Measurements from ENCODE around the gene AKR7A2. TPM values are rescaled to one million over a fixed set of nuclear protein-coding genes. Genes with fewer than 3 reads are reported as not detected.

The AKR7A2 gene
- total and polyA plus RNA-seq, 9 of the 15 experiments (the other 6 are each of a cell fraction or from before 2014, with no cell fraction given), result 2.0 to 78.4 (median 49.4) TPM

GRCh38 chr1:19344372-19344810 is 32.4 kb upstream of the AKR7A2 start (continued):
- TF ChIP-seq HOMEZ (CRISPR knock-in tag; IDR thresholded peaks at IDR 0.05) (no peak), ADNP (tag; IDR thresholded peaks at IDR 0.05) (no peak), CHD7 (IDR thresholded peaks at IDR 0.05; ENCODE audit: low read depth, low read length) (no peak), XRCC5 (IDR thresholded peaks at IDR 0.05; ENCODE audit: low read depth, low read length) (0 out of 2 replicates have a peak, but pooled peaks have one; percentile 24), ARID3B (CRISPR knock-in tag; IDR thresholded peaks at IDR 0.05; ENCODE audit: borderline replicate concordance) (no peak), CBX2 (IDR thresholded peaks at IDR 0.05; ENCODE audit: insufficient read depth, low read length, poor library complexity, severe bottlenecking) (no peak), E2F5 (CRISPR knock-in tag; IDR thresholded peaks at IDR 0.05) (no peak), ZNF398 (CRISPR knock-in tag; IDR thresholded peaks at IDR 0.05) (no peak), ILF3 (IDR thresholded peaks at IDR 0.05; ENCODE audit: borderline replicate concordance) (no peak)

Data from K562 (cell line).